T-helper 1 cell treated with Interleukin-12 subunit alpha and Interleukin-12 subunit beta and Interleukin-4 antibody, amounts not matched to agents 30 ng/mL and 1 ng/mL, for 36 hours (primary cell): ENCODE measurements around the gene TMEM132E. TPM values are rescaled to one million over a fixed set of nuclear protein-coding genes. Genes with fewer than 3 reads are reported as not detected.

ENCODE experiments used
- intact Hi-C: fragments of 100-400 bp; cut with micrococcal nuclease; formaldehyde crosslinking; loops from one replicate; pipeline ENCODE4 v1.15.1; 2024
- total RNA-seq: library from RNA; stranded (reverse); gene quantifications from 2 replicates; pipeline ENCODE4 v1.2.3, GENCODE V29; 2022

Gene TMEM132E
- total RNA-seq, 1 donor from 2014 or later, result 0.07 TPM

- intact Hi-C loops, result no loop called here
Measured at GRCh38 chr17:34633351-34633750, 54.0 kb downstream of the TMEM132E start.

GRCh38 chr17:34633760-34634159 lies 54.4 kb downstream of the TMEM132E start:
- intact Hi-C loops, result no loop called here

- intact Hi-C loops, result loop anchor here (5.0 kb wide), 1 partner anchor 432 kb away; no protein-coding TSS in a partner anchor
Measured at GRCh38 chr17:34634551-34635160, 55.3 kb downstream of the TMEM132E start.

- intact Hi-C loops, result loop anchor here (5.0 kb wide), 1 partner anchor 434 kb away; no protein-coding TSS in a partner anchor
Measured at GRCh38 chr17:34635876-34636275, 56.5 kb downstream of the TMEM132E start.

GRCh38 chr17:34637041-34637547 lies 57.7 kb downstream of the TMEM132E start:
- intact Hi-C loops, result loop anchor here (5.0 kb wide), 1 partner anchor 435 kb away; no protein-coding TSS in a partner anchor

- intact Hi-C loops, result loop anchor here (1.0 to 5.0 kb wide), 3 partner anchors 96 to 436 kb away; no protein-coding TSS in a partner anchor
Measured at GRCh38 chr17:34637548-34638525, 58.5 kb downstream of the TMEM132E start.

- intact Hi-C loops, result loop anchor here (1.0 to 5.0 kb wide), 3 partner anchors 96 to 436 kb away; no protein-coding TSS in a partner anchor
Measured at GRCh38 chr17:34638526-34639260, 59.3 kb downstream of the TMEM132E start.

- intact Hi-C loops, result loop anchor here (5.0 kb wide), 1 partner anchor 438 kb away; no protein-coding TSS in a partner anchor
Measured at GRCh38 chr17:34639706-34640425, 60.5 kb downstream of the TMEM132E start.

GRCh38 chr17:34641368-34641767 lies 62.0 kb downstream of the TMEM132E start:
- intact Hi-C loops, result no loop called here

GRCh38 chr17:34644941-34645550 lies 65.7 kb downstream of the TMEM132E start:
- intact Hi-C loops, result no loop called here

GRCh38 chr17:34645594-34645993 lies 66.2 kb downstream of the TMEM132E start:
- intact Hi-C loops, result no loop called here

GRCh38 chr17:34647511-34647910 lies 68.1 kb downstream of the TMEM132E start:
- intact Hi-C loops, result no loop called here

GRCh38 chr17:34650051-34650750 lies 70.8 kb downstream of the TMEM132E start:
- intact Hi-C loops, result no loop called here

- intact Hi-C loops, result no loop called here
Measured at GRCh38 chr17:34651402-34651811, 72.0 kb downstream of the TMEM132E start.

GRCh38 chr17:34652021-34652555 lies 72.7 kb downstream of the TMEM132E start:
- intact Hi-C loops, result no loop called here

GRCh38 chr17:34653511-34653910 lies 74.1 kb downstream of the TMEM132E start:
- intact Hi-C loops, result no loop called here

GRCh38 chr17:34654276-34654880 lies 75.0 kb downstream of the TMEM132E start:
- intact Hi-C loops, result no loop called here

- intact Hi-C loops, result no loop called here
Measured at GRCh38 chr17:34654881-34655276, 75.5 kb downstream of the TMEM132E start.

GRCh38 chr17:34656801-34657200 lies 77.4 kb downstream of the TMEM132E start:
- intact Hi-C loops, result no loop called here
